HG03025 (cell line): ENCODE results near the gene CYP4F2.
"Not testable (repeated sequence)": the region's sequence is repeated elsewhere in the genome, so short reads cannot be mapped to it uniquely, and the experiment has no call there.

Experiments used
- ATAC-seq: cut with Tn5 transposase; IDR thresholded peaks from one replicate; pipeline ENCODE4 v1.9.1; 2021; ENCODE audit warnings: mild to moderate bottlenecking, moderate library complexity; ENCODE audit not compliant: unreplicated experiment, low FRiP score

Gene CYP4F2

DNA sequence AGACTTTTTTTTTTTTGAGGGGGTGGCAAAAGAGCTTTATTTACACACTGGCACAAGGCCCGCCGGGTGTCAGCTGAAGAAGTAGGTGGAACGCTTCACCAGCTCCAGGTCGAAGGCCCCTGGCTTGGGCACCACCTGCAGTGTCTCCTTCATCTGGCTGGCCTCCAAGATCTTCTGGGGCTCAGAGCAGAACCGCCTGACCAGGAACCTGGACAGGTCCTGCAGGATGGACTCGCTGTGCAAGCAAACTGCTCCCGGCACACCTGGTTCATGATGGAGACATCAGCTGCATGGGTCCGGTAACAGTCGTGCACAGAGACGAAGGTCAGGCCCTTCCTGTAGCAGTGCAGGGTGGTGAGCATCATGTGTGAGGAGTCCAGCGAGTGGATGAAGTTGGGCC is 4.4 kb upstream of the CYP4F2 start:
- no peak for ATAC-seq

DNA sequence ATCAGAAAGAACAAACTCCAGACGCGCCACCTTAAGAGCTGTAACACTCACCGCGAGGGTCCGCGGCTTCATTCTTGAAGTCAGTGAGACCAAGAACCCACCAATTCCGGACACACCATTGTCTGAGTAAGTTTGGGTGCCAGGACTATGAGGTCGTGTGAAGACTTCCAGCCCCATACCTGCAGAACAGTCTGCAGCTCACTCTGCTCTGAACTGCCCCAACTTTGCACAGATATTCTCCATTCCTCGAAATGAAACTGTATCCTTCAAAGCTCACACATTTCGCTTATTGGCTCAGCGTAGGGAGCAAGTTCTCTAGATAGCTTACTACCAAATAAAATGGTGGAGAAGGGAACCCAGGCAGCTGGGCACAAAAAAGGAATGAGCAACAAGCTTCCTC is 2.6 kb upstream of the CYP4F2 start:
- no peak for ATAC-seq

DNA sequence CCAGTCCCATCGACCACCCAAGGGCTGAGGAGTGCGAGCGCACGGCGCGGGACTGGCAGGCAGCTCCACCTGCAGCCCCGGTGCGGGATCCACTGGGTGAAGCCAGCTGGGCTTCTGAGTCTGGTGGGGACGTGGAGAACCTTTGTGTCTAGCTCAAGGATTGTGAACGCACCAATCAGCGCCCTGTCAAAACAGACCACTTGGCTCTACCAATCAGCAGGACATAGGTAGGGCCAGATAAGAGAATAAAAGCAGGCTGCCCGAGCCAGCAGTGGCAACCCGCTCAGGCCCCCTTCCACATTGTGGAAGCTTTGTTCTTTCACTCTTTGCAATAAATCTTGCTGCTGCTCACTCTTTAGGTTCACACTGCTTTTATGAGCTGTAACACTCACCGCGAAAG is 2.2 kb upstream of the CYP4F2 start:
- not testable (repeated sequence) for ATAC-seq

DNA sequence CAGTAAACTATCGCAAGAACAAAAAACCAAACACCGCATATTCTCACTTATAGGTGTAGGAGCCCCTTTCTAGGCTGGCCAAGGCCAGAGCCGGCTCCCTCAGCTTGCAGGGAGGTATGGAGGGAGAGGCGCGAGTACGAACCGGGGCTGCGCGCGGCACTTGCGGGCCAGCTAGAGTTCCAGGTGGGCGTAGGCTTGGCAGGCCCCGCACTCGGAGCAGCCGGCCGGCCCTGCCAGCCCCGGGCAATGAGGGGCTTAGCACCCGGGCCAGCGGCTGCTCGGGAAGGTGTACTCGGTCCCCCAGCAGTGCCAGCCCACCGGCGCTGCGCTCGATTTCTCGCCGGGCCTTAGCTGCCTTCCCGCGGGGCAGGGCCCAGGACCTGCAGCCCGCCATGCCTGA is 1.7 kb upstream of the CYP4F2 start:
- not testable (repeated sequence) for ATAC-seq

DNA sequence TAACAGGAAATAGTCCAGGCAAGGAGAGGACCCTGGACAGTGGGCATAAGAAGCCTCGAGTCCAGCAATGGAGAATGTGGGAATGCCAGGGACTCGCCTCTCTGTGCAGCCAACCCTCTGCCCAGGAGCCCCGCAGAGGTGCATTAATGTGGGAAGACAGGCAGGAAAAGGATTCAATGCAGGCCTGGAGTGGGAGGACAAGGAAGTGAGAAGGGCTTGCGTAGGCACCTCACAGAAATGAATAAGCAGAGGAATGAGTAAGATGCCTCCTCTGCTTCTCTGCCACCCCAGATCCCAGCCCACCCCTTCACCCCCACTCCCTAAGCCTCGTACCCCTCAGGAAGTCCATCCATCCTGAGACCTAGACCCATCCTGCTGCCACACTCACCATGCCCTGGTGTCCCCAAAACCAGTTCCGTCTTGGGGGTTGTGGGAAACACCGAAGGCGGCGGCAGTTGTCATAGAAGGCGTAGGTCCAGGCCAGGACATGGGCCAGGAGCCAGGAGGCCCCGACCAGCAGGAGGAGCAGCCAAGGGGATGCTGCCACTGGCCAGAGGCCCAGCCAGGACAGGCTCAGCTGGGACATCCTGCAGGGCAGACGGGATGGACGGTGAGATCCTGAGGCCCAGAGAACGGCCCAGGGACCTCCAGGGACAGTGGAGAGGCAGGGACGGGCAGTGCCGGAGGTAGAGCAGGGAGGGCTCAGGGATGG is 692 bp downstream of the CYP4F2 start:
- no peak for ATAC-seq

DNA sequence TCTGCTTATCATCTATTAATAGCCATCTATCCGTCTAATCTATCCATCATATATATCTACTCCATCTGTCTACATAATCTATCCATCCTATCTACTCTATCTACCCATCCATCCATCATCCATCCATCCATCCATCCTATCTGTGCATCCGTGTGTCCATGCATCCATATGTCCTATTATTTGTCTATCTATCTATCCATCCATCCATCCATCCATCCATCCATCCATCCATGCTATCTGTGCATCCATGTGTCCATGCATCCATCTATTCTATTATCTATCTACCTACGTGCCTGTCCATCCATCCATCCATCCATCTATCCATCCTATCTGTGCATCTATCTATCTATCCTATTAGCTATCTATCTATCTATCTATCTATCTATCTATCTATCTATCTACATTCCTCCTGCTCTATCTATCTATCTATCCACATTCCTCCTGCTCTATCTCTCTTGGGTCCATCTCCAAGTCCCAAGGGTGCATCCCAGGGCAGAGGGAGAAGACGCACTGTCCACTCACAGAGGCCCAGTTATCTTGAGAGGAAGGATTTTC is 1.9 kb downstream of the CYP4F2 start:
- ATAC-seq = no peak

DNA sequence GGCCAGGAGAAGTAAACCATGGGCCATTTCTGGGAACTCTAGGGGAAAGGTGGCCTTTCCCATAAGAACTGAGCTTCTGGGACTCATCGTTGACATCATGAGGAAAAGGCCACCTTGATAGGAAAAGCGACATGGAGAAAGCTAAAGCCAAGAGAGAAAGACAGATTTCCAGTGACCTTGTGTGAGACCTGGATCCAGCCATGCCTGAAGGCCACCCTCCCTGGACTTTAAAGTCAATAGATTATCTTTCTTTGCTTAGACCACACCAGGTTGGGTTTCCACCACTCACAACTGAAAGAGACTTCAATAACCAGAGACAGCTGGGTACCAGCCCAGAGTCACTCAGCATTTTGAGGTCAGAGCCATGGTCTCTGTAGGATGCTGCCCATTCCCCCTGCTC is 3.5 kb downstream of the CYP4F2 start:
- ATAC-seq = no peak

DNA sequence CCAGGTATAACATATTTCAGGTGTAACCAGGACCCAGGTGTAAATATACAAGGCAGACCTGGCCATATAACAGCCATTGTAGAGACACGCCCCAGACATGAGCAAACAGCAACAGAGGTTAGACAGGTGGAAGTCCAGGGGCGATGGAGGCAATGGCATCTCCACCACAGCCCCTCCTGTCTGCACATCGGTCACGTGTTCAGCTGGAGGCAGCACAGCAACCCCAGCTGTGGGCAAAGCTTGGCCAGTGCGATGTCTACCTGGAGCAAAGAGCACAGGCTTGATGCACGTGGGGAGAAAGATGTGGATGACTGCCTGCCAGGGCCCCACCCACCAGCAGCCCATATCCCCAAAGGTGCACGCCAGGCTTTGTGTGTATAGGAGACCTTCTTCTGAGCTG is 4.4 kb downstream of the CYP4F2 start:
- ATAC-seq = no peak

DNA sequence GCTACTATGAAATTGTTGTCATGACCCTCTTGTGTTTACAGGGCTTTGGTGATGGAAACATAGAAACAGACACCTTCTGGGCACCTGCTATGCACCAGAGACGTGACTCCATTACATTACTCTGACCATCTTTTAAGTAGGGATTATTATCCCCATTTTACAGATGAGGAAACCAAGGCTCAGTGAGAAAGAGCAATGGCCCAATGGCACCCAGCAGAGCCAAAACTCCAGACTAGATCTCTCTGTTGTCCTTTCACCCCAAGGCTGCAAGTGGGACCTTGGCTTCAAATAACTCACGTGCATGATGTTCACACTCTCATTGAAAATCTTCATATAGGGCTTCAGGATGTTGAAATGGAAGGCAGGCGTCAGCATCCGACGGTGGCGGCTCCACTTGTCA is 5.9 kb downstream of the CYP4F2 start:
- no peak for ATAC-seq

DNA sequence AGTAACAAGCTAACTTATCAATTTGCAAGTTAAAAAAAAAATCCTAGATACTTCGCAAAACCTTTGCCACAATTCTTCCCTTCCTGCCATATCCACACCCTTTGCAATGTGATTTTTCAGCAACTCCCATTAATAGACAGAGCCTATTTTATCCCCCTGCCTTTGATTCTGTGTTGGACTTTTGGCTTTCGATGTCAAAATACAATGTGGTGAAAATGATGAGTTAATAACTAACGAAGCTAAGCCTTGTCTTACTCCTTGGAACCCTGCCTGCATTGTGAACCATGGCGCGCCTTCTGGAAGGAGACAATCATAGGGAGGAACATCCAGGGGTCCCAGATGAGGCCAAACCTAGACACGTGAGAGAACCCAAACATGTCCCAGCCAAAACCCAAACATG is 6.4 kb downstream of the CYP4F2 start:
- ATAC-seq = no peak

DNA sequence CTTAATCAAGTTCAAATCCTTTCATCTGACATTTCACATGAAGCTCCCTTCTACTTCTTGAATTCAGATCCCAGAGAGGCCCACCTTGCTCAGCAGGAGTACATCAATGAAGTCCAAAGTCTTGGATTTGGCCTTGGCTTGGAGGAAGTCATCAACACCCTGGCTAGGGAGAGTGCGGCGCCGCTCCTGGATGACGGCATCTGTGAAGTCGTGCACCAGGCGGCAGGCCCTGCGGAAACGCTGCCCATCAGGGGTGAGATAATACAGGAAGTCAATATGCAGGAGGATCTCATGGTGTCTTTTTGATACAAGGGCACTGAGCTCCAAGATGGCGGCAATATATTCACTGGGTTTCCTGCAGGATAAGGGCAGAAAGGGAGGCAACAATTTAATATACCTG is 8.5 kb downstream of the CYP4F2 start:
- ATAC-seq = not testable (repeated sequence)

DNA sequence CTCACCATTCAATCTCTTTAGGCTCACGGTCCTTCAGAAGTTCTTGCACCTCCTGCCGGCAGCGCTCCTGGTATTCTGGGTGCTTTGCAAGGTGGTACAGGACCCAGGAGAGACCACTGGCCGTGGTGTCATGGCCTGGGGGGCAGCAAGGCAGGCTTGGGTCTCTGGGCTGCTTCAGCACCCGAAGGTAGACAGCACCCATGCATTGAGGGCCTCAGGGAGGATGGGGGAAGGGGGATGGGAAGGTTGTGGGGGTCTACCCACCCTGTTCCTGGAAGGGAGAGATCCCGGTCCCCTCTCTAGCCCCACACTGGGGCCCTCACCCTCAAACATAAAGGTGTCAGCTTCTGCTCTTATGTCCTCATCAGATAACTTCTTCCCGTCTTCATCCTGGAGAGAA is 12.0 kb downstream of the CYP4F2 start:
- no peak for ATAC-seq

DNA sequence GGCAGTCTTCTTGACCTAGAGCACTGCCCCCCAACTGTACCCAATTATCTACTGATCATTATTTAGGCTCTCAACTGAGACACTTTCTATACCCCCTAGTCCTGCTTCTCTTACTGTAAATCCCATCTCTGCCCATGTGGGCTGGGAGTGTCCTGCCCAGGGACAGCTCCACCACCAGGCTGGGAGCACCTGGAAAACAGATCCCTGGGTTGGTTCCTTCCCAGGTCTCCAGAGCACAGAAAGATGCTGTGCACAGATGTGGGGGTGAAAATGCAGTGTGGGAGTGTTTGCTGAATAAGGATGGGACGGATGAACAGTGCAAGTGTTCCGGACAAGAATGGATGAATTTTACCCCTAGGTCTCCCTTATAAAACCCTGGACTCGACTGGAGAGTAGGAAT is 12.7 kb downstream of the CYP4F2 start:
- ATAC-seq = no peak

DNA sequence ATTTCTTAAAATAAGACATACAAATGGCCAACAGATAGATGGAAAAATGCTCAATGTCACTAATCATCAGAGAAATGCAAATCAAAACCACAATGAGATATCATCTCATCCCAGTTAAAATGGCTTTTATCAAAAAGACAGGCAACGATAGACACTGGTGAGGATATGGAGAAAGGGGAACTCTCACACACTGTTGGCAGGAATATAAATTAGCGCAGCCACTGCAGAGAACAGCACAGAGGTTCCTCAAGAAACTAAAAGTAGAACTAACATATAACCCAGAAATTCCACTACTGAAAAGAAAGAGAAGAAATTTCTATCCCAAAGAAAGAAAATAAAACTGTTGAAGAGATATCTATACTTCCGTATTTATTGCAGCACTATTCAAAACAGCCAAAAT is 14.5 kb downstream of the CYP4F2 start:
- ATAC-seq = not testable (repeated sequence)

DNA sequence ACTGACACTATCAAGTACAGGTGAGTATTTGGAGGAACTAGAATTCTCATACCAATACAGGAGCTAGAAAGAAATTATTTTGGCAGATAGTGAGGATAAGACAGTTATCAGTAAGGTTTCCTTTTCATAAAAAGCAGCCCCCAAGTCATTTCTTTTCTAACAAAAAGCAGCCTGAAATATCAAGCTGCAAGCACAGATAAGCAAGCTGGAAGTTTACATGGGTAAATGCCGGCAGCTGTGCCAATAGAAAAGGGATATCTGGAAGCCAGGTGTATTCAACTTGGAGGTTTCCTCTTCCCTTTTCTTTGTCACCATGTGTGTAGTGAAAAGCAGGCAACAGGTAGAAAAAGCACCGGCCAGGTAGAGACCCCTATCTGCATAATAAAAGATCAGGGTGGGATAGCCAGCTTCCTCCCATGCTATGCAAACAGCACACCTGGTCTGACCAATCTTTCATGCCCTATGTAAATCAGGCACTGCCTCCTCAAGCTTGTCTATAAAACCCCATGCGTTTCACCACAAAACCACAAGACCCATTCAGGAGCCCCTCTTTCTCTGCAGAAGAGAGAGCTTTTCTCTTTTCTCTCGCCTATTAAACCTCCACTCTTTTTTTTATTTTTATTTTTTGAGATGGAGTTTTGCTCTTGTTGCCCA is 22.9 kb downstream of the CYP4F2 start:
- ATAC-seq = no peak

DNA sequence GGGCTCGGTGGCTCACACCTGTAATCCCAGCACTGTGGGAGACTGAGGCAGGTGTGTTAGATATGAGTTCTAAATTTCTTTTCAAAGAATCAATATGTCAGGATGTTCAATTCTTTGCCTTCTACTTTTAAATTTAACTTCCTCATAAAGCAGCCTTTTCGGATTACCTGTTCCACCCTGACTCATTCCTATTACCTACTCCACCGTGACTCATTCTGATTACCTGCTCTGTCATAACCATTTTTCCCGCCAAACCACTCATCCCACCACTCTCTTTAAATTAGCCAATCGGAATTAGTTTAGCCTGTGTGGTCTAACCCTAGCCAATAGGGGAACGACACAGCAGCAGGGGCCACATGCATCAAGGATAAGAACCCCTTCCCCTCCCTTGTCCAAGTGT is 24.1 kb downstream of the CYP4F2 start:
- not testable (repeated sequence) for ATAC-seq

DNA sequence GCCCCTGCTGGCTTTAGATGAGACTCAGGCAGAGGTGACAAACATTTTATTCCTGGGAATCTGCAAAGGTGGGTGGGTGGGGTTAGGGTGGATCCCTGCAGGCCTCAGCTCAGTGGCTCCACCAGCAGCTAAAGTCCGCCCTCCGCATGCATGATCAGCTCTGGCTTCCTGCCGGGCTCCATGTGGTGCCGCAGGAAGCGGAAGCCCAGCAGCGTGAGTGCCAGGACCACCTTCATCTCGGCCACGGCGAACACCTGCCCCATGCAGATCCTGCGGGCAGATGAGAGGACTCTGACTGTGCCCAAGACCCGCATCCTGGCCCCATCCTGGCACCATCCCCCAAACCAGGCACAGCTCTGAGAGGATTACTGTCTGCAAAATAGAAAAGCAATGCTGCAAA is 26.3 kb downstream of the CYP4F2 start:
- ATAC-seq = no peak

DNA sequence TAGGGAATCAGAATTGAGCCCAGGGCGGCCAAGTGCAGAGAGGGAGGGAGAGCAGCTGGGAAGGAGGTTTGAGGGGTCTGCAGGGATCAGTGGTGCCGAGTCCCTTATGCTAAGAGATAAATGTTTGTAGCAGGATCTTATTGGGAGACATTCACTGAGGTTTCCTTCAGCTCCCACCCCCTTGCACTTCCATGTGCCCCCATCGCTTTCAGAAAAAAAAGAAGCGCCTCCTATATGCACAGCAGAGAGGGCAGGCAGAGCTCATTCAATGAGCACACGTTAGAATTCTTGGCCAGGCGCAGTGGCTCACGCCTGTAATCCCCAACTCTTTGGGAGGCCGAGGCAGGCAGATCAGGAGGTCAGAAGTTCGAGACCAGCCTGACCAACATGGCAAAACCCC is 28.0 kb downstream of the CYP4F2 start:
- no peak for ATAC-seq

DNA sequence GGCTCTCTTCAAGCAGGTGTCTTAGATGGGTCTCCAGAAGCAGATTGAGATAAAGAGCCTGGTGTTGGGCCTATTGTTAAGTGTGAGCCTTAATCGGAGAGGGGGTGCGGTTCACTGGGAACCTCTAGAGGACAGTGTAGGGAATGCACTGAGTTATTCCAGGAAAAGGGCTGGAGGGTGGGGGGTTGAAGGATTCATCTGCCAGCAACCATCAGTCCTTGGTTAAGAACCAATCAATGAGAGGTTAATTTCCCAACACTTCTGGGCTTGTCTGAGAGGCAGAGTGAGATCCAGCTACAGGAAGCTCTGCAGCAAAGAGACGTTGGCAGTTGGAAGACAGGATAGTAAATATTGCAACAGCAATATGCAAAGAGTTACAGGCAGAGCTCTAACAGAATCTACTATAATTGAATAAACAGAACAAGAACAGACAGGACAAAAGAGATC is 28.7 kb downstream of the CYP4F2 start:
- no peak for ATAC-seq

DNA sequence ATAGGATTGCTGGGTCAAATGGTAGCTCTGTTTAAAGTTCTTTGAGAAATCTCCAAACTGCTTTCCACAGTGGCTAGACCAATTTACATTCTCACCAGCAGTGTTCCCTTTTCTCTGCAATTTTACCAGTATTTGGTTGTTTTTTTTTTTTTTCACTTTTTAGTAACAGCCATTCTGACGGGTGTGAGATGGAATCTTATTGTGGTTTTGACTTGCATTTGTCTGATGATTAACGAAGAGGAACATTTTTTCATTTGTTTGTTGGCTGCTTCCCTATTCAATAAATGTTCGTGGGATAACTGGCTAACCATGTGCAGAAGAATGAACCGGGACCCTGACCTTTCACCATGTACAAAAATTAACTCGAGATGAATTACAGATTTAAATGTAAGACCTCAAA is 31.2 kb downstream of the CYP4F2 start:
- no peak for ATAC-seq

DNA sequence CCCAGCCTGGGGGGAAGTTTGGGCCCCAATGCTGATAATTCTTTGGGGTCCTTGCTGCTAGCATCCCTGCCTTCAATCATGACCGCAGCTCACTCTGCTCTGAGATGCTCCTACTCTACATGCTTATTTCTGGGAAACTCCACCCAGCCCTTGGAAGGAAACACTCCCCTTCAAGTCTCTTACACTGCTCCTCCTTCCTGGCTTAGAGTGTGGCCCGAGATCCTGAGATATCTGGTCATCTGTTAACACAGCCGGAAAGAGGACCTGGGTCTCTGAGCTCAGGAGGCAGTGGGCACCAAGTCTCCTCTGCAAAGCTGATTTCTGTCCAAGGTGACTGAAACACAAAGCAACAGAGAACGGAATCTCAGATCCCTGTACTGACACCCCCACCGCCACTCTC is 33.0 kb downstream of the CYP4F2 start:
- ATAC-seq = no peak

DNA sequence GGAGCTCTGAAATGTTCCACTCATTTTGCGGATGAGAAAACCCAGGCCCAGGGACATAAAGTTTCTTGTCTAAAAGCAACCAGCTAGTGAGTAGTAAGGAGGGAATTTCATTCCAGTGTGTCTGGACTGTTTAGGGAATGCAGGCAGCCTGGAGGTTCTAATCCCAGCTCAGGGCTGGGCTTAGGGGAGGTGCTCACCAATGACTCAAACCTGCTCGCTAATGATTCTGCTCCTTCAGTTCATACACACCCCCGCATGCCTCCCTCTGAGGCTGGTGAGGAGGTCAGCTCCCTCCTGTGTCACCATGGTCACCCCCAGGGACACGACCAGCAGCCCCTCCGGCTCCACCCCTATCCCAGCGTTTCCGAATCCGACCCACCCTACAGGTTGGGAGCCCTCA is 34.6 kb downstream of the CYP4F2 start:
- ATAC-seq = no peak
